K562 (cell line): ENCODE measurements around the gene PITX1. TPM values are rescaled to one million over a fixed set of nuclear protein-coding genes. Genes with fewer than 3 reads are reported as not detected.

ENCODE experiments used
- ATAC-seq: fragments of 200-7000 bp; cut with Tn5 transposase; 3 replicates; pipeline ENCODE4 v1.9.1; 2020; ENCODE audit warnings: moderate library complexity
- BruUV-seq: library from RNA; stranded (reverse); fragments of 400-500 nt; replicated peaks from 2 replicates; lab custom pipeline; 2021; lab: Mats Ljungman, UMichigan
- CTCF ChIA-PET: fragments of 300-600 bp; formaldehyde crosslinking; extraction: SDS; loops from one replicate; lab custom pipeline; 2021; ENCODE audit warnings: low intra/inter-chr PET ratio; lab: Yijun Ruan, JAX
- POLR2A ChIA-PET: fragments of 300-600, 350-650 bp; sonication (Branson Sonifier 250); formaldehyde crosslinking; extraction: SDS; loops from one replicate; lab custom pipeline; 2021; ENCODE audit warnings: antibody characterized with exemption, inconsistent platforms; lab: Yijun Ruan, JAX
- DNase-seq, 4 experiments: peaks; one replicate each; pipeline versions ENCODE4 v3.0.0 to v3.0.0-alpha.2; 2011 to 2018; ENCODE audit warnings: low spot score in 3 of 4, mixed read lengths in 3 of 4; ENCODE audit errors: extremely low read depth in 1 of 4
- FAIRE-seq: peaks from 2 replicates; lab custom pipeline; 2011; peaks lifted over from hg19 to GRCh38; lab: Jason Lieb, UNC
- H2AFZ ChIP-seq: 2 replicates; pipeline ENCODE4 v1.6.0; 2011; ENCODE audit warnings: low read depth, low read length, control low read depth, inconsistent platforms
- H3K27ac ChIP-seq: fragments of 200-600 bp; 3 replicates; pipeline ENCODE4 v1.8.0; 2011; ENCODE audit warnings: low read depth, mild to moderate bottlenecking, control low read depth, inconsistent platforms, low read length, moderate library complexity, mixed read lengths; ENCODE audit errors: extremely low read depth
- H3K27me3 ChIP-seq, 2 experiments: fragments of 300-600 bp in 1 of 2; 2 replicates in 1 of 2; 3 replicates in 1 of 2; pipeline versions ENCODE4 v1.6.0 to v1.8.0; 2011; ENCODE audit warnings: inconsistent platforms in 2 of 2, low read length in 2 of 2, mild to moderate bottlenecking in 1 of 2, mixed read lengths in 1 of 2, moderate library complexity in 1 of 2; ENCODE audit not compliant: control insufficient read depth in 2 of 2, insufficient read depth in 2 of 2
- H3K36me3 ChIP-seq: fragments of 300-600 bp; 3 replicates; pipeline ENCODE4 v1.8.0; 2011; ENCODE audit warnings: mild to moderate bottlenecking, low read length, inconsistent platforms; ENCODE audit not compliant: control insufficient read depth, insufficient read depth
- H3K4me1 ChIP-seq, 2 experiments: fragments of 200-600 bp in 1 of 2; replicated peaks in 1 of 2; 2 replicates in 1 of 2; 3 replicates in 1 of 2; pipeline versions ENCODE4 v1.5.1 to v1.8.0; 2011; ENCODE audit warnings: inconsistent platforms in 2 of 2, low read length in 2 of 2, mild to moderate bottlenecking in 1 of 2, mixed read lengths in 1 of 2, moderate library complexity in 1 of 2; ENCODE audit not compliant: control insufficient read depth in 2 of 2, insufficient read depth in 2 of 2
- H3K4me2 ChIP-seq: 2 replicates; pipeline ENCODE4 v1.6.1; 2011; ENCODE audit warnings: low read length, control low read depth, inconsistent platforms, mixed read lengths; ENCODE audit not compliant: insufficient read depth
- H3K4me3 ChIP-seq: fragments of 200-600 bp; sonication (generic), shearing (Covaris generic); 2 replicates; pipeline ENCODE4 v1.5.1; 2016; ENCODE audit warnings: control low read depth, inconsistent platforms
- H3K79me2 ChIP-seq: fragments of 200-600 bp; 3 replicates; pipeline ENCODE4 v1.8.0; 2011; ENCODE audit warnings: low read length, inconsistent platforms; ENCODE audit not compliant: control insufficient read depth, insufficient read depth
- H3K9ac ChIP-seq, 2 experiments: 2 replicates each; pipeline versions ENCODE4 v1.6.0 to v1.6.1; 2011; ENCODE audit warnings: low read depth in 2 of 2, low read length in 2 of 2, control low read depth in 1 of 2, inconsistent platforms in 1 of 2, mild to moderate bottlenecking in 1 of 2, mixed read lengths in 1 of 2; ENCODE audit not compliant: insufficient read depth in 1 of 2
- H3K9me1 ChIP-seq: one replicate; pipeline ENCODE4 v1.6.0; 2011; ENCODE audit warnings: inconsistent platforms, mild to moderate bottlenecking, low read length, moderate library complexity; ENCODE audit not compliant: control insufficient read depth, insufficient read depth
- H3K9me3 ChIP-seq: replicated peaks from 2 replicates; pipeline ENCODE4 v1.5.1; 2011; ENCODE audit warnings: low read depth, low read length, inconsistent platforms; ENCODE audit not compliant: control insufficient read depth, insufficient read depth
- H4K20me1 ChIP-seq: replicated peaks from 2 replicates; pipeline ENCODE4 v1.6.1; 2011; ENCODE audit warnings: low read length, inconsistent platforms, mixed read lengths; ENCODE audit not compliant: control insufficient read depth, insufficient read depth
- ATF1 ChIP-seq, 2 experiments: fragments of 450-650 bp in 1 of 2; IDR thresholded peaks; 2 replicates each; pipeline ENCODE4 v1.6.1; 2016; ENCODE audit warnings: missing compliant biosample characterization in 1 of 2, missing genetic modification characterization in 1 of 2
- SAFB ChIP-seq: fragments of 200-400 bp; formaldehyde crosslinking; IDR thresholded peaks from 2 replicates; pipeline ENCODE4 v1.6.1; 2017; ENCODE audit warnings: low read depth, low read length, borderline replicate concordance
- SIN3A ChIP-seq, 2 experiments: fragments of 150-350 bp in 1 of 2; IDR thresholded peaks; 2 replicates each; pipeline ENCODE4 v1.6.1; 2011 to 2016; ENCODE audit warnings: borderline replicate concordance in 2 of 2, low read depth in 2 of 2, low read length in 2 of 2, mild to moderate bottlenecking in 2 of 2, moderate library complexity in 2 of 2; ENCODE audit not compliant: control insufficient read depth in 1 of 2
- XRCC3 ChIP-seq: fragments of 450-650 bp; IDR thresholded peaks from 2 replicates; pipeline ENCODE4 v1.6.1; 2017; ENCODE audit warnings: mild to moderate bottlenecking, moderate library complexity
- ZFP36 ChIP-seq: fragments of 150-350 bp; IDR thresholded peaks from 2 replicates; pipeline ENCODE4 v1.6.1; 2018; ENCODE audit warnings: low read length, low read depth; ENCODE audit not compliant: partially characterized antibody
- ZNF740 ChIP-seq, 3 experiments: fragments of 200-800 bp in 1 of 3; sonication (Bioruptor generic) in 1 of 3; sonication (generic) in 1 of 3; formaldehyde crosslinking in 1 of 3; IDR thresholded peaks; 2 replicates each; pipeline versions ENCODE4 v1.6.1 to v1.8.0; 2016 to 2022; ENCODE audit warnings: mild to moderate bottlenecking in 2 of 3, missing compliant biosample characterization in 2 of 3, missing genetic modification characterization in 2 of 3, missing genetic modification reagents in 1 of 3
- WGBS: fragments of 100-300 bp; shearing (Covaris generic); methylation state at CpG from one replicate; pipeline ENCODE4 v1.1.6; 2016; ENCODE audit warnings: low coverage, mixed read lengths; ENCODE audit not compliant: insufficient coverage; ENCODE audit errors: missing lambda C conversion rate; 5-methylcytosine and 5-hydroxymethylcytosine counted together
- in situ Hi-C: fragments of 300-500 bp; cut with MboI; formaldehyde crosslinking; loops from 4 replicates; pipeline ENCODE4 v1.15.0; 2018; ENCODE audit warnings: inconsistent platforms, mixed read lengths
- intact Hi-C: fragments of 100-400 bp; cut with micrococcal nuclease; formaldehyde crosslinking; loops from 2 replicates; pipeline ENCODE4 v1.14.2; 2022
- polyA plus RNA-seq, 8 experiments: library from polyadenylated mRNA; depleted of rRNA in 4 of 8; stranded (reverse) in 5 of 8; unstranded in 3 of 8; fragments of >200 nt; fragmentation: Nextera tagmentation in 2 of 8; fragmentation: Illumina TruSeq in 1 of 8; extraction: Ambion mirVana in 2 of 8; extraction: Trizol in 1 of 8; gene quantifications; 2 replicates each; pipeline versions ENCODE4 v1.2.1 to v1.2.3, GENCODE V29; 2011 to 2014; ENCODE audit warnings: inconsistent platforms in 1 of 8, missing spikeins in 1 of 8
- total RNA-seq, 7 experiments: library from RNA; depleted of rRNA in 6 of 7; stranded (reverse); fragments of >200 nt in 6 of 7; fragmentation: Illumina TruSeq in 2 of 7; extraction: Trizol in 2 of 7; gene quantifications; 2 replicates each; pipeline versions ENCODE4 v1.2.1 to v1.2.3, GENCODE V29; 2011 to 2021; ENCODE audit warnings: low replicate concordance in 1 of 7
- TF ChIP-seq, protein P1 (sequence below): sonication (generic); IDR thresholded peaks from 2 replicates; pipeline ENCODE4 v1.6.1; 2016
- TF ChIP-seq, protein P2 (sequence below), 2 experiments: fragments of 250-450 bp in 1 of 2; fragments of 450-650 bp in 1 of 2; sonication (Bioruptor Pico) in 1 of 2; IDR thresholded peaks; 2 replicates each; pipeline versions ENCODE4 v1.6.1 to v1.8.0; 2016 to 2021; ENCODE audit warnings: mild to moderate bottlenecking in 2 of 2, moderate library complexity in 2 of 2, missing compliant biosample characterization in 1 of 2, missing genetic modification characterization in 1 of 2

Gene PITX1
- total and polyA plus RNA-seq, 9 of the 15 experiments (the other 6 are each of a cell fraction or from before 2014, with no cell fraction given): 0.13 to 88.2 (median 24.9) TPM

DNA sequence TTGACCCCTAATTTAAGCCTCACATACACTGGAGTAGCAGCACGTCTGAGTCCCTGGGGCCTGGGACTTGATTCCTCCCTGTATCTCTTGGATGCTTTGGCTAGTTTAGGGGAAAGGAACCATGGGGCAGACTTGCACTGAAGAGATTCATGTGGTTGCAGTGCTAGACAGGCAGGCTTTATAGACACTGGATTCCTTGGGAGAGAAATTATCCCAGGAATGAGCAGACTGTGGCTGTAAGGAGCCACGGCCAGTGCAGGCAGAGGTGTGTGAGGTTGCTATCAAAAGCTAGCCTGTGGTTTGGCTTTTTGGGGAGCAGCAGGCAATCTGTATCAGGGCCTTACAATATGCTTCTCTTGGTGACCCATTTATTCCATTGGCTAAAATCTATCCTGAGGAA lies 20.5 kb upstream of the PITX1 start:
- POLR2A ChIA-PET: interaction anchor here (1.7 kb wide), 1 partner anchor 17 kb away, joined by 6 read pairs; no protein-coding TSS in a partner anchor
- no peak for ATAC-seq
- peaks cover 0 to 7% of the 10 kb centered on the region in 2 experiments; a peak in 1 of 5 replicates for H3K27me3 ChIP-seq
- intact Hi-C loops: no loop called here
- H3K4me1 ChIP-seq: peaks cover 26 to 37% of the 10 kb centered on the region in 2 experiments; a peak in 4 of 5 replicates
- H3K4me2 ChIP-seq: no peak overlapping the region
- DNase-seq: no peak
- no peak for TF ChIP-seq XRCC3
- H3K9me1 ChIP-seq: no peaks in the 10 kb centered on the region
- H3K9ac ChIP-seq: no peak overlapping the region
- H2AFZ ChIP-seq: no peak overlapping the region
- no peaks in the 10 kb centered on the region for H3K79me2 ChIP-seq
- WGBS: 38% methylated on average over 2 of the region's 2 CpGs
- no peak overlapping the region for H3K4me3 ChIP-seq
- H4K20me1 ChIP-seq: 0 out of 2 replicates have a peak, but pooled peaks cover 5% of the 10 kb centered on the region
- no TSS peak for BruUV-seq
- no peak overlapping the region for H3K27ac ChIP-seq
- CTCF ChIA-PET: no interaction called here
- in situ Hi-C loops: no loop called here
- no peaks in the 10 kb centered on the region for H3K36me3 ChIP-seq
- H3K9me3 ChIP-seq: no peaks in the 10 kb centered on the region
- no peak for FAIRE-seq

DNA sequence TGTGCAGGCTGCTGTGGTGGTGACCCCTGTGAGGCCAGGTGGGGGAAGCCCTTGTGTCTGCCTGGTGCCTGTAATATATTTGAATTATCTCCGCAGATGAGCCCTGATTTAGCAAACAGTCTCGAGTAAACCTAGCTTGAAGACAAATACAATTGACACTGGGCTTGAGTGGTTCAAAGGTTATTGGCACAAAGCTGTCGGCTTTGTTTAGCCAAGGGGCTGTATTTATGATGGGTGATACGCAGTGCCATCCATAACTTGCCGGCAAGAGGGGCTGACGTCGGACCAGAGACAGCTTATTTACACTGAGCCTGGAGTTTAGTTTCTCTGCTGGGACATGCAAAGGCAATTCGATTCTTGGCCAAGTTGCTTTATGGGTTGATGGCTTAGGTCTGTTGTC lies 20.0 kb upstream of the PITX1 start:
- H3K9me1 ChIP-seq: no peaks in the 10 kb centered on the region
- 0 out of 2 replicates have a peak, but pooled peaks cover 5% of the 10 kb centered on the region for H4K20me1 ChIP-seq
- ChIA-PET CTCF (no interaction called here), POLR2A (interaction anchor here (0.5 to 1.4 kb wide), 2 partner anchors 19 to 120 kb away, joined by 3 to 5 read pairs; no protein-coding TSS in a partner anchor)
- in situ Hi-C loops (no loop called here), intact Hi-C loops (no loop called here)
- H3K27me3 ChIP-seq: peaks cover 0 to 5% of the 10 kb centered on the region in 2 experiments; a peak in 1 of 5 replicates
- H3K4me2 ChIP-seq: no peak overlapping the region
- peaks cover 26 to 37% of the 10 kb centered on the region in 2 experiments; a peak in 4 of 5 replicates for H3K4me1 ChIP-seq
- no TSS peak for BruUV-seq
- no peak overlapping the region for H3K27ac ChIP-seq
- no peak overlapping the region for H3K4me3 ChIP-seq
- DNase-seq: no peak
- H3K36me3 ChIP-seq: no peaks in the 10 kb centered on the region
- H3K9me3 ChIP-seq: no peaks in the 10 kb centered on the region
- no peak overlapping the region for H3K9ac ChIP-seq
- 53% methylated on average over 8 of the region's 8 CpGs for WGBS
- no peaks in the 10 kb centered on the region for H3K79me2 ChIP-seq
- TF ChIP-seq ZNF740 (CRISPR knock-in tag; IDR thresholded peaks at IDR 0.05) (no peak), ZNF740 (tag; IDR thresholded peaks at IDR 0.05) (no peak), SIN3A (IDR thresholded peaks at IDR 0.05; ENCODE audit: borderline replicate concordance in 2 of 2, control insufficient read depth in 1 of 2, low read depth in 2 of 2, low read length in 2 of 2) (no peak), ATF1 (CRISPR knock-in tag; IDR thresholded peaks at IDR 0.05) (no peak), ATF1 (tag; IDR thresholded peaks at IDR 0.05) (no peak), ZFP36 (no peak), SAFB (no peak)
- TF ChIP-seq, protein P1, sequence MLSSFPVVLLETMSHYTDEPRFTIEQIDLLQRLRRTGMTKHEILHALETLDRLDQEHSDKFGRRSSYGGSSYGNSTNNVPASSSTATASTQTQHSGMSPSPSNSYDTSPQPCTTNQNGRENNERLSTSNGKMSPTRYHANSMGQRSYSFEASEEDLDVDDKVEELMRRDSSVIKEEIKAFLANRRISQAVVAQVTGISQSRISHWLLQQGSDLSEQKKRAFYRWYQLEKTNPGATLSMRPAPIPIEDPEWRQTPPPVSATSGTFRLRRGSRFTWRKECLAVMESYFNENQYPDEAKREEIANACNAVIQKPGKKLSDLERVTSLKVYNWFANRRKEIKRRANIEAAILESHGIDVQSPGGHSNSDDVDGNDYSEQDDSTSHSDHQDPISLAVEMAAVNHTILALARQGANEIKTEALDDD: no peak
- TF ChIP-seq, protein P2, sequence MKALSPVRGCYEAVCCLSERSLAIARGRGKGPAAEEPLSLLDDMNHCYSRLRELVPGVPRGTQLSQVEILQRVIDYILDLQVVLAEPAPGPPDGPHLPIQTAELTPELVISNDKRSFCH (CRISPR knock-in tag; IDR thresholded peaks at IDR 0.05): no peak
- TF ChIP-seq, protein P2 (tag; IDR thresholded peaks at IDR 0.05): no peak
- FAIRE-seq: peak; percentile 54
- no peak overlapping the region for H2AFZ ChIP-seq
- ATAC-seq: no peak
